Measurements from ENCODE around the gene DRAM2. TPM values are rescaled to one million over a fixed set of nuclear protein-coding genes. Genes with fewer than 3 reads are reported as not detected.
A peak's percentile ranks its signal among the peaks of the same experiment; 100 is the strongest.
"Not testable (repeated sequence)": the region's sequence is repeated elsewhere in the genome, so short reads cannot be mapped to it uniquely, and the experiment has no call there.

Gene DRAM2
- total RNA-seq, 4 donors from 2014 or later = 26.8 to 45.0 (median 40.3) TPM

GRCh38 chr1:111104981-111105380, 34.9 kb downstream of the DRAM2 start:
- WGBS, 2 donors = 84 to 89% methylated on average over 2 of the region's 2 CpGs
- DNase-seq (ENCODE audit: low spot score in 2 of 2) = no peak
- TF ChIP-seq POLR2A (IDR thresholded peaks at IDR 0.05) = no peak
- no peak for TF ChIP-seq CTCF (IDR thresholded peaks at IDR 0.05)
- intact Hi-C loops (cut with DNase I; ENCODE audit: low total_unique reads) = no loop called here
- H3K4me3 ChIP-seq (ENCODE audit: low read depth, poor library complexity, severe bottlenecking) = no peak overlapping the region

- H3K4me3 ChIP-seq (ENCODE audit: low read depth, poor library complexity, severe bottlenecking) = no peak overlapping the region
- intact Hi-C loops (cut with DNase I; ENCODE audit: low total_unique reads) = no loop called here
- TF ChIP-seq CTCF (IDR thresholded peaks at IDR 0.05) (no peak), POLR2A (IDR thresholded peaks at IDR 0.05) (no peak)
- WGBS, 2 donors = 79 to 85% methylated on average over 5 of the region's 5 CpGs
- DNase-seq (ENCODE audit: low spot score in 2 of 2) = peak in 1 of 2 donors; percentile 73
These were observed 37.8 kb downstream of the DRAM2 start for GRCh38 chr1:111101854-111102642.

GRCh38 chr1:111099289-111099688, 40.6 kb downstream of the DRAM2 start:
- intact Hi-C loops (cut with DNase I; ENCODE audit: low total_unique reads) = no loop called here
- WGBS, 2 donors = 73 to 91% methylated on average over 1 of the region's 1 CpG
- DNase-seq (ENCODE audit: low spot score in 2 of 2) = no peak
- TF ChIP-seq CTCF (IDR thresholded peaks at IDR 0.05) = no peak
- TF ChIP-seq POLR2A (IDR thresholded peaks at IDR 0.05) = no peak
- H3K4me3 ChIP-seq (ENCODE audit: low read depth, poor library complexity, severe bottlenecking) = no peak overlapping the region

GRCh38 chr1:111097356-111098099, 42.4 kb downstream of the DRAM2 start:
- TF ChIP-seq POLR2A (IDR thresholded peaks at IDR 0.05) (no peak), CTCF (IDR thresholded peaks at IDR 0.05) (no peak)
- 80 to 88% methylated on average over 2 of the region's 2 CpGs for WGBS, 2 donors
- no peak overlapping the region for H3K4me3 ChIP-seq (ENCODE audit: low read depth, poor library complexity, severe bottlenecking)
- intact Hi-C loops (cut with DNase I; ENCODE audit: low total_unique reads) = no loop called here
- DNase-seq (ENCODE audit: low spot score in 2 of 2) = no peak

DNA sequence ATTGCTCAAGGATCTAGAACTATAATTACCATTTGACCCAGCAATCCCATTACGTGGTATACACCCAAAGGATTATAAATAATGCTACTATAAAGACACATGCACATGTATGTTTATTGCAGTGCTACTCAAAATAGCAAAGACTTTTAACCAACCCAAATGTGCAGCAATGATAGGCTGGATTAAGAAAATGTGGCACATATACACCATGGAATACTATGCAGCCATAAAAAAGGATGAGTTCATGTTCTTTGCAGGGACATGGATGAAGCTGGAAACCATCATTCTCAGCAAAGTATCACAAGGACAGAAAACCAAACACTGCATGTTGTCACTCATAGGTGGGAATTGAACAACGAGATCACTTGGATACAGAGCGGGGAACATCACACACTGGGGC, 44.5 kb downstream of the DRAM2 start:
- 87 to 92% methylated on average over 3 of the region's 3 CpGs for WGBS, 2 donors
- DNase-seq (ENCODE audit: low spot score in 2 of 2); H3K4me3 ChIP-seq (ENCODE audit: low read depth, poor library complexity, severe bottlenecking); intact Hi-C loops (cut with DNase I; ENCODE audit: low total_unique reads): not testable (repeated sequence)

GRCh38 chr1:111089638-111090037, 50.3 kb downstream of the DRAM2 start:
- no peak for DNase-seq (ENCODE audit: low spot score in 2 of 2)
- intact Hi-C loops (cut with DNase I; ENCODE audit: low total_unique reads) = no loop called here
- H3K4me3 ChIP-seq (ENCODE audit: low read depth, poor library complexity, severe bottlenecking) = no peak overlapping the region
- TF ChIP-seq CTCF (IDR thresholded peaks at IDR 0.05) = no peak
- TF ChIP-seq POLR2A (IDR thresholded peaks at IDR 0.05) = no peak
